Osteocyte (in vitro differentiated cells): ENCODE measurements around the gene TBX20. TPM values are rescaled to one million over a fixed set of nuclear protein-coding genes. Genes with fewer than 3 reads are reported as not detected.
"Not testable (repeated sequence)": the region's sequence is repeated elsewhere in the genome, so short reads cannot be mapped to it uniquely, and the experiment has no call there.

Experiments
- DNase-seq: peaks from one replicate; pipeline ENCODE4 v3.0.0; 2021; ENCODE audit warnings: mixed read lengths; ENCODE audit not compliant: unreplicated experiment; ENCODE audit errors: extremely low spot score
- H3K27ac Mint-ChIP-seq: one replicate; pipeline ENCODE4 v1.8.0; 2021; ENCODE audit warnings: mild to moderate bottlenecking, mixed read lengths; ENCODE audit not compliant: unreplicated experiment
- H3K27me3 Mint-ChIP-seq: one replicate; pipeline ENCODE4 v1.8.0; 2021; ENCODE audit warnings: mixed read lengths; ENCODE audit not compliant: unreplicated experiment
- H3K36me3 Mint-ChIP-seq: one replicate; pipeline ENCODE4 v1.8.0; 2021; ENCODE audit warnings: mixed read lengths; ENCODE audit not compliant: unreplicated experiment
- H3K4me1 Mint-ChIP-seq: one replicate; pipeline ENCODE4 v1.8.0; 2021; ENCODE audit warnings: mixed read lengths; ENCODE audit not compliant: unreplicated experiment
- H3K4me3 Mint-ChIP-seq: one replicate; pipeline ENCODE4 v1.8.0; 2021; ENCODE audit warnings: mild to moderate bottlenecking, moderate library complexity, mixed read lengths; ENCODE audit not compliant: unreplicated experiment
- H3K9me3 Mint-ChIP-seq: one replicate; pipeline ENCODE4 v1.8.0; 2021; ENCODE audit warnings: mixed read lengths; ENCODE audit not compliant: unreplicated experiment
- total RNA-seq: library from RNA; stranded (reverse); gene quantifications from 2 replicates; pipeline ENCODE4 v1.2.1, GENCODE V29; 2021
- TF ChIP-seq, protein P1 (sequence below): fragments of 200-600 bp; sonication (generic); IDR thresholded peaks from 2 replicates; pipeline ENCODE4 v1.5.0; 2021; ENCODE audit warnings: antibody characterized with exemption, mild to moderate bottlenecking, moderate library complexity

TBX20 gene
- total RNA-seq, 1 donor from 2014 or later, result not detected

GRCh38 chr7:35246819-35247218, 7.1 kb downstream of the TBX20 start:
- TF ChIP-seq, protein P1, sequence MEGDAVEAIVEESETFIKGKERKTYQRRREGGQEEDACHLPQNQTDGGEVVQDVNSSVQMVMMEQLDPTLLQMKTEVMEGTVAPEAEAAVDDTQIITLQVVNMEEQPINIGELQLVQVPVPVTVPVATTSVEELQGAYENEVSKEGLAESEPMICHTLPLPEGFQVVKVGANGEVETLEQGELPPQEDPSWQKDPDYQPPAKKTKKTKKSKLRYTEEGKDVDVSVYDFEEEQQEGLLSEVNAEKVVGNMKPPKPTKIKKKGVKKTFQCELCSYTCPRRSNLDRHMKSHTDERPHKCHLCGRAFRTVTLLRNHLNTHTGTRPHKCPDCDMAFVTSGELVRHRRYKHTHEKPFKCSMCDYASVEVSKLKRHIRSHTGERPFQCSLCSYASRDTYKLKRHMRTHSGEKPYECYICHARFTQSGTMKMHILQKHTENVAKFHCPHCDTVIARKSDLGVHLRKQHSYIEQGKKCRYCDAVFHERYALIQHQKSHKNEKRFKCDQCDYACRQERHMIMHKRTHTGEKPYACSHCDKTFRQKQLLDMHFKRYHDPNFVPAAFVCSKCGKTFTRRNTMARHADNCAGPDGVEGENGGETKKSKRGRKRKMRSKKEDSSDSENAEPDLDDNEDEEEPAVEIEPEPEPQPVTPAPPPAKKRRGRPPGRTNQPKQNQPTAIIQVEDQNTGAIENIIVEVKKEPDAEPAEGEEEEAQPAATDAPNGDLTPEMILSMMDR, result no peak

GRCh38 chr7:35241884-35242283, 12.0 kb downstream of the TBX20 start:
- H3K27ac Mint-ChIP-seq, result no peak overlapping the region
- H3K4me3 Mint-ChIP-seq, result no peak overlapping the region
- H3K4me1 Mint-ChIP-seq, result no peaks in the 10 kb centered on the region
- TF ChIP-seq, protein P1, result no peak
- H3K9me3 Mint-ChIP-seq, result no peaks in the 10 kb centered on the region
- H3K27me3 Mint-ChIP-seq, result peaks cover 43% of the 10 kb centered on the region
- H3K36me3 Mint-ChIP-seq, result no peaks in the 10 kb centered on the region
- no peak for DNase-seq

More at GRCh38 chr7:35246819-35247218, 7.1 kb downstream of the TBX20 start:
- Mint-ChIP-seq H3K9me3 (no peaks in the 10 kb centered on the region), H3K36me3 (no peaks in the 10 kb centered on the region), H3K4me1 (no peaks in the 10 kb centered on the region), H3K27me3 (peaks cover 69% of the 10 kb centered on the region), H3K4me3 (no peak overlapping the region), H3K27ac (no peak overlapping the region)
- no peak for DNase-seq

GRCh38 chr7:35241436-35241835, 12.5 kb downstream of the TBX20 start:
- Mint-ChIP-seq H3K9me3 (no peaks in the 10 kb centered on the region), H3K36me3 (no peaks in the 10 kb centered on the region)

DNA sequence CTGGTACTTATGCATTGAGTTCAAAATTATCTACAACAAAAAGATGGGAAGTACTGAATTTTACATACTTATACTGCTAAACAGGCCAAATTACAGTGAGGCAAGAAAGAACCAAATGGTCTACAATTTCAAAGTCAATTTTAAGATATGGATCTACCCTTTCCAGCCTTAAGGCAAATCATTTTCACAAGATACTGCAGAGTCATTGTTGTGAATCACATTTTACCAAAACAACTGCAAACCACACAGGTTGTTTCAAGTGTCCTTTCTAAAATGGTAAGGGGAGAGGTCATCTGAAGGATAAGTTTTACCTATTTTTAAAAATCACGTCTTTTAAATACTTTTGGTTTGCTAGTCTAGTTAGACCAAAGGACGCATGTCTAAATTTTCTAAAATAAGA, 12.9 kb downstream of the TBX20 start:
- H3K27ac Mint-ChIP-seq, H3K9me3 Mint-ChIP-seq, H3K4me3 Mint-ChIP-seq, H3K36me3 Mint-ChIP-seq, DNase-seq, H3K4me1 Mint-ChIP-seq: not testable (repeated sequence)
- H3K27me3 Mint-ChIP-seq, result peaks cover 41% of the 10 kb centered on the region

More at GRCh38 chr7:35241436-35241835, 12.5 kb downstream of the TBX20 start:
- Mint-ChIP-seq H3K4me1 (no peaks in the 10 kb centered on the region), H3K27ac (no peak overlapping the region), H3K4me3 (no peak overlapping the region), H3K27me3 (peaks cover 41% of the 10 kb centered on the region)
- DNase-seq, result no peak
- TF ChIP-seq, protein P1, result no peak

DNA sequence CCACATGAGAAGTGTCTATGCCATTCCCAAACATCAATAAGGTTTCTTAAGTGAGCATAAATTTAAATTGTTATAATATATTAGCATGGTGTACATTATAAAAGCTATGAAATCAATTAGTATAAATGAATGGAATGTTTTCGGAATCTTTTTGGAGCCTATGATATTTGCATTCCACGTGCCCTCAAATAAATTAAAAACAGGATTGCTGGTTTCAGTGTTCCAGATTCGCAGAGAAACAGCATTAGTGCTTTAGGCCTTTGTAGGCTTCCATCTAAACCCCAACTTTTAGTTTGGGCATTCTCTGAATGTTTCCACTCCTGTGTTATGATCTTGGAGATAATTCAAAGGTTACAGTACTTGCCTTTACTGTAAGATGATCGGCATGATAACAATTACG, 15.4 kb downstream of the TBX20 start:
- H3K27ac Mint-ChIP-seq, H3K9me3 Mint-ChIP-seq, H3K36me3 Mint-ChIP-seq, DNase-seq, H3K4me3 Mint-ChIP-seq, H3K4me1 Mint-ChIP-seq: not testable (repeated sequence)
- peaks cover 30% of the 10 kb centered on the region for H3K27me3 Mint-ChIP-seq

GRCh38 chr7:35232994-35233393, 20.9 kb downstream of the TBX20 start:
- no peak overlapping the region for H3K4me3 Mint-ChIP-seq
- H3K27me3 Mint-ChIP-seq, result peaks cover 20% of the 10 kb centered on the region
- H3K27ac Mint-ChIP-seq, result no peak overlapping the region
- no peaks in the 10 kb centered on the region for H3K36me3 Mint-ChIP-seq
- H3K9me3 Mint-ChIP-seq, result no peaks in the 10 kb centered on the region
- H3K4me1 Mint-ChIP-seq, result no peaks in the 10 kb centered on the region
- no peak for DNase-seq
- TF ChIP-seq, protein P1, result no peak

DNA sequence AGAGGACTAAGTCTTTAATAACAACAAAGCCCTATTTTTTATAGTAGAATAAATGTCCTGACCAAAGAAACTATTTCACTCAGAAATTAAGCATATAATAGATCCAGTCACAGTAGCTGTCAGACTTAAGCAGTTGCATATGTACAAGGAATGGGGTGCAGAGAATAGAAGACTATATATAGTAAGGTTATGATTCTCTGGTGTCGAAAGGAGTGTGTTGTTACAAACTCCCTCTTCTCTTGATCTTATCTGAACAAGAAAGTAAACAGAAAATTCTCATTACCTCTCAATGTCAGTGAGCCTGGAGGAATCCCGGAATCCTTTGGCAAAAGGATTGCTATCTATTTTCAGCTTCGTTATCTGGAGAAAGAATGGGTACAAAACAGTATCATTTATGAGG, 22.7 kb downstream of the TBX20 start:
- not testable (repeated sequence) for H3K36me3 Mint-ChIP-seq, H3K9me3 Mint-ChIP-seq, DNase-seq, H3K4me3 Mint-ChIP-seq, H3K4me1 Mint-ChIP-seq, H3K27ac Mint-ChIP-seq
- peaks cover 12% of the 10 kb centered on the region for H3K27me3 Mint-ChIP-seq

DNA sequence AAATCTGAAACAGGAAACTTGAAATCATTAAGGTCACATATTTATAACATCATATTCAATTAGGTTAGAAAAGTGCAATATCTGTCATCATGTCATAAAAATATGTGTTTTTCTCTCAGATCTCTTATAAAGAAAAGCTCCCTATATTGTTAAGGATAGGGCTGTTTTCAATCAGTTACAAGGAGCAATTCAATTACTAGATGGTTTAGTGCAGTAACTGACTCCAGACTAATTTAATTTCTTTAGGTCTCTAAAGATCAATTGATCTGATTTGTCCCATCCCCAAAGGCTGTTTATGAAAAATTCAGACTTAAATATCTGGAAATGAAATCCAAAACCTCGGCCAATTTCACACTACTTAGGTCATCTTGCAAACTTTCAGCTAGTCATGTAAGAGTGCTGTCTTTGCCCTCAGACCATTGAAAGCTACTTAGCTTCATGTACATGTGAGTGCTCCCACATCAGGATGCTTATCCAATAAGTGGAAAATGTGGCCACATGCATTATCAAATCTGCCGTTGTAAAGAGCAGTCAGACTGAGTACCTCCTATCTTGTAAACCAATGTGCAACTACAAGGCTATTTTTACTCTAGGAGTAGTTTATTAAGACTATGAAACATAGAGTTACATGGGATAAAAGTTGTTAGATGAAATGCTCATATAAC, 24.7 kb downstream of the TBX20 start:
- not testable (repeated sequence) for H3K4me3 Mint-ChIP-seq, DNase-seq, H3K36me3 Mint-ChIP-seq, H3K27ac Mint-ChIP-seq, H3K4me1 Mint-ChIP-seq, H3K9me3 Mint-ChIP-seq
- peaks cover 12% of the 10 kb centered on the region for H3K27me3 Mint-ChIP-seq
